Calu3 (cell line): Measurements from ENCODE around the gene ZNF462. TPM values are rescaled to one million over a fixed set of nuclear protein-coding genes. Genes with fewer than 3 reads are reported as not detected.
"Not testable (repeated sequence)": the region's sequence is repeated elsewhere in the genome, so short reads cannot be mapped to it uniquely, and the experiment has no call there.

Source experiments
- BruUV-seq: library from RNA; stranded (reverse); fragments of 400-500 nt; replicated peaks from 2 replicates; lab custom pipeline; 2021; lab: Mats Ljungman, UMichigan
- CTCF ChIA-PET: fragments of 300-600 bp; sonication (Branson Sonifier 250); formaldehyde crosslinking; loops from one replicate; lab custom pipeline; 2022; ENCODE audit warnings: antibody characterized with exemption; lab: Charles Lee
- DNase-seq: peaks from one replicate; pipeline ENCODE4 v3.0.0; 2022
- H3K27ac Mint-ChIP-seq: one replicate; pipeline ENCODE4 v1.8.0; 2022; ENCODE audit warnings: mixed read lengths; ENCODE audit not compliant: unreplicated experiment
- H3K27me3 Mint-ChIP-seq: one replicate; pipeline ENCODE4 v1.8.0; 2022; ENCODE audit warnings: mixed read lengths; ENCODE audit not compliant: unreplicated experiment
- H3K36me3 Mint-ChIP-seq: one replicate; pipeline ENCODE4 v1.8.0; 2022; ENCODE audit warnings: mild to moderate bottlenecking, moderate library complexity, mixed read lengths; ENCODE audit not compliant: insufficient read depth, unreplicated experiment
- H3K4me1 Mint-ChIP-seq: one replicate; pipeline ENCODE4 v1.8.0; 2022; ENCODE audit warnings: mild to moderate bottlenecking, low read depth, mixed read lengths; ENCODE audit not compliant: unreplicated experiment
- H3K4me3 Mint-ChIP-seq: one replicate; pipeline ENCODE4 v1.8.0; 2022; ENCODE audit warnings: mild to moderate bottlenecking, low read depth, moderate library complexity, mixed read lengths; ENCODE audit not compliant: unreplicated experiment
- H3K9me3 Mint-ChIP-seq: one replicate; pipeline ENCODE4 v1.8.0; 2022; ENCODE audit warnings: low read depth, mixed read lengths; ENCODE audit not compliant: unreplicated experiment
- intact Hi-C: fragments of 100-400 bp; cut with micrococcal nuclease; formaldehyde crosslinking; loops from one replicate; pipeline ENCODE4 v1.10.0; 2022; ENCODE audit not compliant: unreplicated experiment
- total RNA-seq: library from RNA; stranded (reverse); gene quantifications from 2 replicates; pipeline ENCODE4 v1.2.3, GENCODE V29; 2022
- TF ChIP-seq, protein P1 (sequence below): fragments of 200-600 bp; IDR thresholded peaks from one replicate; pipeline ENCODE4 v1.8.0; 2022; ENCODE audit warnings: antibody characterized with exemption; ENCODE audit not compliant: unreplicated experiment

ZNF462 gene
- total RNA-seq, 1 experiment from 2014 or later: 48.0 TPM

DNA sequence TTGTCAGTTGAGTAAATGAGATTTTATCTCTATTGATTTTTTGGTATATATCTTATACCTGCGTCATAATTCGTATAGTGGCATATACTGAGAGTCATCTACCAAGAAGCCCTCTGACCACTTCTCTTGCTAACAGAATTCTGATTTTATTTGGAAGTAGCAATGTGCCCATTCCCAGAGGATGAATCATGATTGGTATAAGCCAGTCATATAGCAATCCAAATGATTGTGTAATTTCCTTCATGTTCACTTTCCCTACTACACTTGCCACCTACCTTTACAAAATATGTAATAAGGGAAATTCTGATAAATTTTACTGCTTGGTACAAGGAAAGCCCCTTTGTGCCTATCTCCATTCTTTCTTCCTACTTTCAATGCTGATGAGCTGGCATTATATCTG is 16.1 kb upstream of the ZNF462 start:
- H3K27ac Mint-ChIP-seq: no peak overlapping the region
- no peaks in the 10 kb centered on the region for H3K36me3 Mint-ChIP-seq
- no peak overlapping the region for H3K4me3 Mint-ChIP-seq
- no TSS peak for BruUV-seq
- no peak for DNase-seq
- no peaks in the 10 kb centered on the region for H3K9me3 Mint-ChIP-seq
- no peaks in the 10 kb centered on the region for H3K27me3 Mint-ChIP-seq
- CTCF ChIA-PET: no interaction called here
- intact Hi-C loops: no loop called here
- TF ChIP-seq, protein P1, sequence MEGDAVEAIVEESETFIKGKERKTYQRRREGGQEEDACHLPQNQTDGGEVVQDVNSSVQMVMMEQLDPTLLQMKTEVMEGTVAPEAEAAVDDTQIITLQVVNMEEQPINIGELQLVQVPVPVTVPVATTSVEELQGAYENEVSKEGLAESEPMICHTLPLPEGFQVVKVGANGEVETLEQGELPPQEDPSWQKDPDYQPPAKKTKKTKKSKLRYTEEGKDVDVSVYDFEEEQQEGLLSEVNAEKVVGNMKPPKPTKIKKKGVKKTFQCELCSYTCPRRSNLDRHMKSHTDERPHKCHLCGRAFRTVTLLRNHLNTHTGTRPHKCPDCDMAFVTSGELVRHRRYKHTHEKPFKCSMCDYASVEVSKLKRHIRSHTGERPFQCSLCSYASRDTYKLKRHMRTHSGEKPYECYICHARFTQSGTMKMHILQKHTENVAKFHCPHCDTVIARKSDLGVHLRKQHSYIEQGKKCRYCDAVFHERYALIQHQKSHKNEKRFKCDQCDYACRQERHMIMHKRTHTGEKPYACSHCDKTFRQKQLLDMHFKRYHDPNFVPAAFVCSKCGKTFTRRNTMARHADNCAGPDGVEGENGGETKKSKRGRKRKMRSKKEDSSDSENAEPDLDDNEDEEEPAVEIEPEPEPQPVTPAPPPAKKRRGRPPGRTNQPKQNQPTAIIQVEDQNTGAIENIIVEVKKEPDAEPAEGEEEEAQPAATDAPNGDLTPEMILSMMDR: no peak
- H3K4me1 Mint-ChIP-seq: peaks cover 6% of the 10 kb centered on the region

DNA sequence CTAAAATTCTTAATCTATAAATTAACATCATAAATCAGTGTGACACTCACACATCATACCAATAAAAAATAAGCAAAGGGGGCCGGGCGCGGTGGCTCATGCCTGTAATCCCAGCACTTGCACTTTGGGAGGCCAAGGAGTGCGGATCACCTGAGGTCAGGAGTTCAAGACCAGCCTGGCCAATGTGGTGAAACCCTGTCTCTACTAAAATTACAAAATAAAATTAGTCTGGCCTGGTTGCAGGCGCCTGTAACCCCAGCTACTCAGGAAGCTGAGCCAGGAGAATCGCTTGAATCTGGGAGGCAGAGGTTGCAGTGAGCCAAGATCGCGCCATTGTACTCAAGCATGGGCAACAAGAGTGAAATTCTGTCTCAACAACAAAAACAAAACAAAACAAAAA is 11.3 kb upstream of the ZNF462 start:
- not testable (repeated sequence) for BruUV-seq

DNA sequence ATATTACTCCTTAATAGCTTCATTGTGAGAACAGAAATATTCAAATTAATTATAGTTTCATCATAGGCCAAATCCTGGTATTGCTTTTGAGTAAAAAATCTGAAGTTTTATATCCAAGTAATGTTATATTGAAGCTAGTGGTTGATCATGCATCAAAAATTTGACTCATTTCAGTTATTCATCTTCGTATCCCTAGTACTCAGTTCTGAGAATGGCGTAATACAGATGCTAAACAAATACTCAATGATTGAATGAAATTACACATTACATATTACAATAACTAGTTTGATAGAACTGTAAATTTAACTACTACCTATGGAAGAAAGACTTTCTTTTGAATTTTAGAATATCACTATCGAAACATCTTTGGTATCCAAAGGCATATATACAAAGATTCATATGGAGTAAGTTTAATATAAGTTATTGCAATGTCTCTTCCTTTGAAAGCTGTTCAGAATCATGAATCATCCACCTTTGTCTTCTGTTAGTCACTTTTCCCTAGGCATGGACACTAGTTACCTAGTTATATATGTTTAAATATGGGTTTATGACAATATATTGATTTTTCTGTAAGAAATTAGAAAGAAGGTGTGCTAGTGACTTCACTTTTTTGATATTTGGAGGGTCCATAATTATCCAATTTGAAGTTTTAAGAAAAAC is 5.0 kb upstream of the ZNF462 start:
- intact Hi-C loops: no loop called here
- H3K27me3 Mint-ChIP-seq: no peaks in the 10 kb centered on the region
- DNase-seq: no peak
- no TSS peak for BruUV-seq
- CTCF ChIA-PET: no interaction called here
- no peaks in the 10 kb centered on the region for H3K4me1 Mint-ChIP-seq
- no peak overlapping the region for H3K27ac Mint-ChIP-seq
- H3K36me3 Mint-ChIP-seq: peaks cover 33% of the 10 kb centered on the region
- H3K9me3 Mint-ChIP-seq: no peaks in the 10 kb centered on the region
- TF ChIP-seq, protein P1: no peak
- H3K4me3 Mint-ChIP-seq: no peak overlapping the region

More for the DNA sequence above, 11.3 kb upstream of the ZNF462 start:
- H3K4me1 Mint-ChIP-seq, H3K4me3 Mint-ChIP-seq, intact Hi-C loops, H3K9me3 Mint-ChIP-seq, H3K27ac Mint-ChIP-seq, CTCF ChIA-PET, H3K27me3 Mint-ChIP-seq, H3K36me3 Mint-ChIP-seq, DNase-seq: not testable (repeated sequence)

DNA sequence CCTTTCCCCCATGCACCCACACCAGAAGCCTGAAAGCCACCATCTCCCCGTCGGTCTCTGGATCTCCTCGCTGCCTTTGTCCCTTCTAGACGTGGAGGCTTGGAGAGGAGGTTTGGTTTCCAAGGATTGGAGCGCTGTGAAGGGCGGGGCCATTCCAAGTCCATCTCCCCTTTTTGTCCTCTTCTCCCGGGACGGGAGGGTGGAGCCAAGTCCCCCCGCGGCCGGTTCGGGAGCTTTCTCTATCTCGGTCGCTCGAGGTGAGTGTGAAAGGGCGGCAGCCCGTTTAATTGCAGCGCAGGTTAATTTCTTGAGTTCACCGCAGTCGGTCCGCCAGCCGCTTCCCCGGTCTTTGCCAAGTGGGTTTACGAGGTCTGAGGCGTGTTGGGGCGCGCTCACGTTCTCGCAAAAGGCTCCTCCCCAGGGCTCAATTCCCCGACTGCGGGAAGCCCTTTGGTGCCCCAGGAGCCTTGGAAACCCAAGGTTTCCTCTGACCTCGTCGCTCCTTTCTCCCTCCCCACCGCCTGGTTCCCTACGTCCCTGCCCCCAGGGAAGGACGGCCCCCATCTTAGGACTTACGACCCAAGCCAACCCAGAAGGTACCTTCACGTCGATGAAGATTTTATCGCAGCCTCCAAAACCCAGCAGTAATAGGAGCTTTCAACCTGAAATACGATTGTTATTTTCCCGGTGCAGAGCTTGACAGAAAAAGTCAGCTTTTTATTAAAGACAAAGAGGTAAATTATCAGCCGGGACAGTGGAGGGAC is 2.8 kb upstream of the ZNF462 start:
- Mint-ChIP-seq H3K4me3 (peak overlapping the region; percentile 87), H3K4me1 (peaks cover 8% of the 10 kb centered on the region), H3K9me3 (no peaks in the 10 kb centered on the region), H3K27ac (peak overlapping the region; percentile 83), H3K27me3 (no peaks in the 10 kb centered on the region), H3K36me3 (peaks cover 53% of the 10 kb centered on the region)
- CTCF ChIA-PET: interaction anchor here (0.6 kb wide), 1 partner anchor 1862 kb away, joined by 8 read pairs; no protein-coding TSS in a partner anchor
- intact Hi-C loops: loop anchor here (5.0 to 10.0 kb wide), 3 partner anchors 143 to 958 kb away; no protein-coding TSS in a partner anchor
- peak; percentile 24 for DNase-seq
- no TSS peak for BruUV-seq
- TF ChIP-seq, protein P1: no peak
